ENCODE data around the gene SRRM5. TPM values are rescaled to one million over a fixed set of nuclear protein-coding genes. Genes with fewer than 3 reads are reported as not detected.

Gene SRRM5
- total RNA-seq (2022; extraction: Qiagen RNA extraction) = 0.60 to 1.0 TPM (median 0.69 TPM) in 5 replicates

GRCh38 chr19:43611788-43612187 lies at the start of gene SRRM5:
SRRM5 (plus strand) TSS chr19:43612088; CDS start chr19:43612122, 34 bp downstream.

GRCh38 chr19:43575156-43575950 lies 36.5 kb upstream of the SRRM5 start, which contains the start of the genes PINLYP and XRCC1:
PINLYP (plus strand) TSS chr19:43575801; CDS start chr19:43577192, 1,391 bp downstream.
XRCC1 (minus strand) TSS chr19:43575527; CDS start chr19:43575458, 69 bp downstream.

DNA sequence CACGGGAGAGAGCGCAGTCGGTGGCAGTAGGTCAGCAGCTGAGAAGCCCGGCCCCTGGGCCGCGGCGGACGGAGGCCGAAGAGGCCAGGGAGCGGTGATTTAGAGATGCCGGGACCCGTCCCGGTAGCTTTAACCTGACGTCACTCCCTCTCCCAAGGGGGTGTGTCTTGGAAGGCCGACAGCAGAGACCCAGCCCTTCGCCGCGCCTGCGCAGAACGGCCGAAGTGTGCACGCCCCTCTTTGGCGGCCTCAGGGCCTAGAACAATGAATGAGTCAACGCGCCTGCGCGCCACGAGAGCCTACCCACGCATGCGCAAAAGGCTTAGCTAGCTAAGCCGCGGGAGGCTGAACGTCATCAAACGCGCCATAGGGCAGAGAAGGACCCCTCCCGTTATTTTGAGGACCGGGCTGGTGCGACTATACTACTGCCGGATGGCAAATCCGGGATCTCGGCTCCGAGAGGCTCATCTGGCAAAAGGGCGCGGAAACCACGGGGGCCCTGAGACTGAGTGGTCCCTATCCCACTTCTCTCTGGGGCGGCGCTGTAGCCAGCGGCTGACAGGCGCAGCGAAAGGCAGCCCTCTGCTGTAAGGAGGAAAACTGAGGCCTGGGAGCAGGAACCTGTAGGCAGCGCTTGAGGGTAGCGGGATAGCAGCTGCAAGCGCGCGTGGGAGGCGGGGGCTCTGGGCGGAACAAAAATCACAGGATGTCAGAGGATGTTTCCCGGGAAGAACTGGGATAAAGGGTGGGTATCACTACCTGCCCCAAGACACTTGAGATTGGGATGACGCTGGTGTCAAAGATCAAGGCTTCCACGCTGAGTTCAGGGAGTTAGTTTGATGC lies 15.7 kb upstream of the SRRM5 start, which contains the start of the genes IRGQ and ZNF576:
Gene IRGQ, minus strand, starts transcription at position 136 of the 843 bp plus-strand sequence. CDS start 796 bp downstream, outside the sequence.
Gene ZNF576, plus strand, starts transcription at position 597 of the 843 bp plus-strand sequence. CDS start 514 bp downstream, outside the sequence.

DNA sequence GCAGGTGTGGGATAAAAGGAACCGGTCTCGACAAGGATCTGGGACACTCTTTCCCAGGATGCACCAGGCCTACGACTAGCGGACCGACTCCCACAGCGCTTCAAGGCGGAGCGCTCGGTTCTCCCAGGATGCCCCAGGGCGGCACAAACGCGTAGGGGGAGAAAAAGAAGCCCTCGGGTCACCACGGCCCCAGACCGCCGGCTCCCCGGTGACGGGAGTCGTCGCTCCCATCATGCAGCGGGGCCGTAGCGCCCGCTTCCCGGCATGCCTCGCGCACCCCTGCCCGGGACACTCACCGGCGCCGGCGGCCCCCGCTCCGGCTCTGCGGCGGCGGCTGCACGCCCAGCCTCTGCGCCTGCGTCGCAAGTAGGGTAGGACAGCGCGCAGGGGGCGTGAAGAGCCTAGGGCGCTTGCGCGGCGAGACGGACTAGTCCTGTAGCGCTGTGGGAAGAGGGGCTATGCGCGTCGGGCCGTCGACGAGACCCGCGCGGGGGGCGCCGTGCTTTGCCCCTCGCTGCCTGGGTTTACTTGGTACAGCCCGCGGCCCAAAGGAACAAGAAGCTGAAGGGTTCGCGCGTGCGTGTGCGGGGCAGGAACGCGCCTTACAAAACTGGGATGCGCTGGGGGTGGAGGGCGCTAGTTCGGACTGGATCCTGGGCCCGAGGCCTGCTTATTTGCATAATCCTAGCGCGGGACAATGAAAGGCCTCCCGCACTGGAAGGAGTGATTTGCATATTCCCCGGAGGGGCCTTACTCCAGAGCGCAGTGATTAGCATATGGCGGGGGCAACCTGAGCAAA lies 7.6 kb downstream of the SRRM5 start, which contains the start of gene ZNF428:
Gene ZNF428, minus strand, starts transcription at position 368 of the 799 bp plus-strand sequence. CDS start 5,325 bp downstream, outside the sequence.

GRCh38 chr19:43639519-43640423 lies 27.9 kb downstream of the SRRM5 start, which contains the start of gene CADM4:
CADM4 (minus strand) TSS chr19:43639850; CDS start chr19:43639790, 60 bp downstream.

Other genes with a start within 250 kb of the SRRM5 start
- gene TEX101, start 197.2 kb upstream of the SRRM5 start, total RNA-seq (2022; extraction: Qiagen RNA extraction) = not detected in 5 replicates
- 0.15 to 0.42 TPM (median 0.22 TPM) in 5 replicates for gene LYPD3, start 146.5 kb upstream of the SRRM5 start, total RNA-seq (2022; extraction: Qiagen RNA extraction)
- gene PHLDB3, start 107.3 kb upstream of the SRRM5 start, total RNA-seq (2022; extraction: Qiagen RNA extraction) = 8.4 to 9.4 TPM (median 9.0 TPM) in 5 replicates
- gene ETHE1, start 84.9 kb upstream of the SRRM5 start, total RNA-seq (2022; extraction: Qiagen RNA extraction) = 39.5 to 53.9 TPM (median 49.8 TPM) in 5 replicates
- gene ZNF575, start 78.9 kb upstream of the SRRM5 start, total RNA-seq (2022; extraction: Qiagen RNA extraction) = 1.2 to 2.6 TPM (median 2.2 TPM) in 5 replicates
- 25.3 to 30.9 TPM (median 27.5 TPM) in 5 replicates for gene XRCC1, start 36.6 kb upstream of the SRRM5 start, total RNA-seq (2022; extraction: Qiagen RNA extraction)
- gene PINLYP, start 36.3 kb upstream of the SRRM5 start, total RNA-seq (2022; extraction: Qiagen RNA extraction) = 0.10 to 0.15 TPM (median 0.11 TPM) in 3 of 5 replicates, not detected in the others
- gene IRGQ, start 16.0 kb upstream of the SRRM5 start, total RNA-seq (2022; extraction: Qiagen RNA extraction) = 4.3 to 6.7 TPM (median 5.2 TPM) in 5 replicates
- gene ZNF576, start 15.5 kb upstream of the SRRM5 start, total RNA-seq (2022; extraction: Qiagen RNA extraction) = 14.6 to 21.1 TPM (median 20.4 TPM) in 5 replicates
- gene ZNF428, start 7.5 kb downstream of the SRRM5 start, total RNA-seq (2022; extraction: Qiagen RNA extraction) = 46.5 to 66.2 TPM (median 63.8 TPM) in 5 replicates
- gene CADM4, start 27.8 kb downstream of the SRRM5 start, total RNA-seq (2022; extraction: Qiagen RNA extraction) = 6.9 to 10.1 TPM (median 9.3 TPM) in 5 replicates
- gene PLAUR, start 58.1 kb downstream of the SRRM5 start, total RNA-seq (2022; extraction: Qiagen RNA extraction) = 57.8 to 66.0 TPM (median 63.8 TPM) in 5 replicates
- not detected in 5 replicates for gene IRGC, start 104.0 kb downstream of the SRRM5 start, total RNA-seq (2022; extraction: Qiagen RNA extraction)
- 45.1 to 61.2 TPM (median 55.9 TPM) in 5 replicates for gene SMG9, start 142.9 kb downstream of the SRRM5 start, total RNA-seq (2022; extraction: Qiagen RNA extraction)
- gene KCNN4, start 168.9 kb downstream of the SRRM5 start, total RNA-seq (2022; extraction: Qiagen RNA extraction) = 36.2 to 55.1 TPM (median 52.9 TPM) in 5 replicates
- gene LYPD5, start 190.4 kb downstream of the SRRM5 start, total RNA-seq (2022; extraction: Qiagen RNA extraction) = 0.05 to 0.55 TPM (median 0.14 TPM) in 4 of 5 replicates, not detected in the other
- gene ZNF283, start 215.2 kb downstream of the SRRM5 start, total RNA-seq (2022; extraction: Qiagen RNA extraction) = 3.6 to 6.8 TPM (median 4.3 TPM) in 5 replicates

Data from A549 treated with AZD2906 at 1 μM for 4 hours (cell line).